GM19043 (cell line): Measurements from ENCODE around the gene SNRPA1.
"Not testable (repeated sequence)": the region's sequence is repeated elsewhere in the genome, so short reads cannot be mapped to it uniquely, and the experiment has no call there.

Experiments used
- ATAC-seq: cut with Tn5 transposase; IDR thresholded peaks from one replicate; pipeline ENCODE4 v1.9.1; 2021; ENCODE audit warnings: low read depth; ENCODE audit not compliant: unreplicated experiment

The SNRPA1 gene

DNA sequence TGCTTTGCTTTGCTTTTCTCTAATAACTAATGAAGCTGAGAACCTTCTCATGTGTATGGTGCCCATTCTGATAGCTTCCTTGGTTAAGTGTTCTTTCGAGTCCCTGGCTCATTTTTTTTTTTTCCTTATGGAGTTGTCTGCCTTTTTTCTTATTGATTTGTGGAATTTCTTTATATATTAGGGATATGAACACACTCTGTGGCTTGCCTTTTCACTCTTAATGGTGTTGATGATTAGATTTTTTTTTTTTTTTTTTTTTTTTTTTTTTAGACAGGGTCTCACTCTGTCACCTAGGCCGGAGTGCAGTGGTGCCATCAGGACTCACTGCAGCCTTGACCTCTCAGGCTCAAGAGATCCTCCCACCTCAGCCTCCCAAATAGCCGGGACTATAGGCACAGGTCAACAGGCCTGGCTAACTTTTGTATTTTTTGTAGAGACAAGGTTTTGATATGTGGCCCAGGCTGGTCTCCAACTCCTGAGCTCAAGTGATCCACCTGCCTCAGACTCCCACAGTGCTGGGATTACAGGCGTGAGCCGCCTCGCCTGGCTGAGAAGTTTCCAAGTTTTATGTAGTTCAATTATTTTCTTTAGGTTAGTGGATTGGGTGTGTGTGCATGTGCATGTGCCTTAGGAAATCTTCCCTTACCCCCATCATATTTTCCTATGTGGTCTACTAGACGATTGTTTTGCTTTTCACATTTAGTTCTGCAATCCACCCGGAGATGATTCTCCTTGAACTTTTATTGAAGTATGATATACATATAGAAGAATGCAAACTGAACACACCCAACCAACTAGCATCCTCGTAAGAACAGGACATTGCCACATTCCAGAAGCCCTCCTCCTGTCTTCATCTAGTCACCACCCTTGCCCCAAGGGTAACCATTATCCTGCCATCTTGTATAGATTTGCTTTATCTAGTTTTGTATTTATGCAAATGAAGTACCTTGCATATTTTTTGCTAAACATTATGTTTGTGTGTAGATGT lies 1.7 kb upstream of the SNRPA1 start:
- no peak for ATAC-seq

- no peak for ATAC-seq
Measured at GRCh38 chr15:101295607-101296161, 636 bp upstream of the SNRPA1 start.

DNA sequence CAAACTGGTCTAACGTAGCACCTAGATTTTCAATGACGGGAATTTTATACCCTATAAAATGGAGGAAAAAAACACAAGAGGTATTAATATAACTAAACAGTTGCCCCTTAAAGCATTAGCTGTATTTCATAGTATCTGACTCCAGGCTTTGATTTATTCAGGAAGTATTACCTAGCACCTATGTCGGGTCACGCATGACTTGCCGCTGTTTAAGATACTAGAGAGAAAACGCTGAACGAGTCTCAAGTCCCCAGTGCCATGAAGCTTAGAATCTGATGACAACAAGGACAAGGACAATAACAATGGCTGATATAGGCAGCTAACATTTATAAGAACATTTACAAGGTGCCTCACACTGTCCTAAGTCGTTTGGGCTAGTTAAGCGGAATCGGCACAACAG lies 1.9 kb downstream of the SNRPA1 start:
- ATAC-seq, result no peak

- no peak for ATAC-seq
Measured at GRCh38 chr15:101288905-101289513, 6.0 kb downstream of the SNRPA1 start.

DNA sequence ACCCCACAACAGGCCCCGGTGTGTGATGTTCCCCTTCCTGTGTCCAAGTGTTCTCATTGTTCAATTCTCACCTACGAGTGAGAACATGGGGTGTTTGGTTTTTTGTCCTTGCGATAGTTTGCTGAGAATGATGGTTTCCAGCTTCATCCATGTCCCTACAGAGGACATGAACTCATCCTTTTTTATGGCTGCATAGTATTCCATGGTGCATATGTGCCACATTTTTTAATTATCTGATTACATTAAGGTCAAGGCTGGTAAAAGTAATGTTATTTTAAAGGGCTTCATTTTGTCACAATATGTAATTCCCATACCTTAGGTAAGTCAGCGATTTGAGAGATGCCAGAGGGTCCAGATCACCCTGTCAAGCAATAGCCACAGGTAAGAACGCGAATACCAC lies 7.7 kb downstream of the SNRPA1 start:
- ATAC-seq, result not testable (repeated sequence)

DNA sequence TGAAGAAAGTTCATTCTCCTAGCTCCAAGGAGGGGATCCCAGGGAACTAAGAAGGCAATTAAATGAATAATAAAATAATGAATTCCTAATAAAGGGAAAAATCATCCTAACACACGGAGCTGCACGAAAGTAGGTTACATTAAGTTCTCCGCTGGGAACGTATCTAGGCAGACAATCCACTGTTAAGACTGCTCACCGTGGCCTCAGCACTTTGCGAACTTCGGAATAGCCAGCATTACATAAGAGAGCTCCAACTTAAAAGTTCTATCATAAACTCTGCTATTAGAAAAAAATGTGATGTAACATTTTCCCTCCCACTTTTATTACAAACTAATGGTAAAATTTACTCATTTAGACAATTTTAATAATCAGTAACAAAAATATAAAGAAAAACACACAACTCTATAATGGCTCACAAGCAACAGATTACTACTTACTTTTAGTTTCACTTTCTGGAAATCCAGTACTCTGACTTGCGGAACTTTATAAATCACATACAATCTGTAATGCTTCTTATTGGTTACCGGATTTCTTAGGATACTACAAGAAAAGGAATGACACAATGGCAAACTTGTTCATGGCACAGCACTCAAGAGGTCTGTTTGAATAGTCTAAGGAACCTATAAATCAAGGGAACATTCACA lies 8.5 kb downstream of the SNRPA1 start:
- ATAC-seq, result no peak

DNA sequence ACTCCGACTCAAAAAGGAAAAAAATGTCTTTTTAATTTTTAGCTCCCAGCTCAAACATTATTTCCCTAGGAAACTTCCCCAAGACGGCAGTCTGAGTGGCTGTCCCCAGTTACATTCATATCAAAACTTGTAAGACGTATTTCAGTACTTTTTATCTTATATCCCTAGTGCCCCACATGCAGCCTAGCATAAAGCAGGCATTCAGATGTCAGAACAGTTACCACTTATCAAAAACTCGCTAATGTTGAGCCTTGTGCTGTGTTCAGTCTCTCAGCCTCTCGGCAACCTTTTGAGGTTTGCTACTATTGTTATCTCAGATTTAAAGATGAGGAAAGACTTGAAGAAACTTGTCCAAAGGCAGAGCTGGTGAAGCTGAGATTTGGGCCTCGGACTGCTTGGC lies 11.1 kb downstream of the SNRPA1 start:
- no peak for ATAC-seq

DNA sequence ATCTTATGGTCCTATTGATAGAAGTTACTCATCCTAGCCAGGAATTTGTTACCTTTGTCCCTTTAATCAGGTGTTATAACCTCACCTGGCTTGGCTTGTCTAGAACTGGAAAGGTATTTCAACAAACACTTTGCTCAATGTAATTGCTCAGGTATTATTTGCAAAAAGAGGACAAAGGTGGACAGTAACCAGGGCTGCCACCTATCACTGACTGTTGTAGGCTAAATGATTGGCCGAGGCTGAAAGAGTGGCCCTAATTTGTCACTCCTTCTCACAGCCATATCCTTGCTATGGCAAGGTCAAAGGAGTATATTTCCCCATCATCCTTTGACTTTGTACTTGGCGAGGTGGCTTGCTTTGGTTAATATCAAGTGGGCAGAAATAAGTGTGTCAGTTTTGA lies 15.0 kb downstream of the SNRPA1 start:
- ATAC-seq, result no peak

- no peak for ATAC-seq
Measured at GRCh38 chr15:101277943-101278564, 17.0 kb downstream of the SNRPA1 start.

DNA sequence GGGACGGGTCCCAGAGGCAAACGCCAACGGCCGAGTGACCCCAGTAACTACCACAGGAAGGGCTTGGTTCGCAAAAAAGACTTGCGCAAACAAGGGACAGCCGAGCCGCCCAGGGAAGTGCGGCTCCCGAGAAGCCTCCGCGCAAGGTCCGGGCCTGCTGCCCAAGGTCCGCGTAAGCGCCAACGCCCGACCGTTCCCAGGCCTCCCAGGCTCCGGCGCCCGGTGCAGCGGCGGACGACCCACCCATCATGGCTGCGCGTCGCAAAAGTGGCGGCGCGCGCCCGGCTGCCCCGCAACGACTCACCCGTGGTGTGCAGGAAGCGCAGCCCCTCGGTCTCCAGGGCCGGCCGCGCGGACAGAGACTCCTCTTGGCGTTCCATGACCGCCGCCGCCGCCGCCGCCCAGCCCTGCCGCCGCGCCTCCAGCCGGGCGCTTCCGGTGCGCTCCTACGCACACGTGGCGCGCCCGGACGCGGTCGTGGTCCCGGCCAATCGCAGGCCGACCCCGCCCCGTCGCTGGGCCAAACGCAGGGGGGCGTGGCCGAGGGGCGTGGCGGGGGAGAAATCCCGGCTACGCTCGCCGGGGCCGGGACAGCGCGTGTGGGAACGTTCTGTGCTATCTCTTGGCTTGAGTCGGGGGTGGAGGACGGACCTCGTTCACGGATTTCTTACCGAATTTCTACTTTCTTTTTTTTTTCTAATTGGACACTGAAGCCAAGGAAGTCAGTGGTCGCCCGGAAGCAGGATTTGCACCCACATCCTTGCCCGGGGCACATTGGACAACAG lies 17.8 kb downstream of the SNRPA1 start, which contains the start of gene SELENOS:
SELENOS (minus strand) TSS at position 448 of the 785 bp plus-strand sequence; CDS start at position 380, 68 bp downstream.
- peak; percentile 90 for ATAC-seq

DNA sequence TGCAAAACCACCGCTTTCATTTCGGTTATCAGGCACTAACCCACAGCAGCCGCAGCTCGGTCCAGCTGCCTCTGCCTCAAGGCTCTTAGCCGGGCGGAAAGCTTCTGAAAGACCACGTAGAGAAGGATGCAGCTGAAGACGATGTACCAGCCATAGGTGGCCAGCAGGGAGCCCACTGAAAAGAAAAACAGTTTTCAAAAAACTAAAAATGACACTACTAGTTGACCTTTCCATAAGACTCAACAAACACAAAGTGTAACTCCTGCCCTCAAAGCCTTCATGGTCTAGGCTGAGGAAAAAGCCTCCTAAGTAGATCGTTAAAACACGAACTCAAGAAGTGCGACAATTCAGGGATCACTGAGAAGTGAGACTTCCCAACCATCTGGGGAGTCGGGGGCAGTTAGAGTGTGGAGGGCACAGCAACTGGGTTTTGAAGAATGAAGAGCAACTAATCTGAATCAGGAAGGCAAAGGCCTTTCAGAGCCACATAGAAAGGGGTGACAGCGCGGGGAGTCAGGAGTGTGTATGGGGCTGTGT lies 18.5 kb downstream of the SNRPA1 start:
- ATAC-seq, result peak; percentile 38

DNA sequence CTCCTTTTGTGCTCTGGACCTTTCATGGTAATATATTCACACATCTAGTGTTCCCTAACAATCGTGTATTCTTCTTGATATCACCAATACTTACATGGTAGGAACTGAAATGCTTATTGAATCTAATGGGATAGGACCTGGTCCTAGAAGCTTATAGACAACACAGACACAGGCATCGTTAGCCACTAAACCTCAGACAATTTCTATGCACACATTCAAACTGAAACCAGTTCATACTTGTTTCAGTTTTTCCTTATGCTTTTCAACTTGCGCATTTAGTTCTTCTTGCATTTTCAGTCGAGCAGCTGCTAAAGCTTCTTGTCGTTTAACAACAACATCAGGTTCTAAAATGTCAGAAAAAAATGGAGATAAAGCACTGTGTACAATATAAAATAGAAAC lies 20.0 kb downstream of the SNRPA1 start:
- peak; percentile 34 for ATAC-seq

DNA sequence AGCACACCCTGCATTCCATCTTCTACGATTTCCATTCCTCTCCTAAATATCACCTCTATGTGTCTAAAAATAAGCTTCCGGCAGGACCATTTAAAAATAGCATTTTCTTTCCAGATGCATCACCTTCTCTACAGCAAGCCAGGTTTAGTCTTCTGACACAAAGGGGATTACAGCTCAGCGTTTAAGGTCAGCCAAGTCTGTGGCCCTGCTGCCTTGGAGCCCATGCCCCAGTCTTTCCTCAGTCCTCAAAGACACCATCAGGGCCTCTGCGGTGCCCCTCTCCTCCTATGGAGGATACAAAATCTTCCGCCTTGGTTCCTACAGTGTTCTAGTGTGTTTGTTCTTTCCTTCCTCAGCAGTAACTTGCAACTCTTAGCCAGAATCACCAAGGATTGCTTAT lies 21.5 kb downstream of the SNRPA1 start:
- ATAC-seq, result no peak

DNA sequence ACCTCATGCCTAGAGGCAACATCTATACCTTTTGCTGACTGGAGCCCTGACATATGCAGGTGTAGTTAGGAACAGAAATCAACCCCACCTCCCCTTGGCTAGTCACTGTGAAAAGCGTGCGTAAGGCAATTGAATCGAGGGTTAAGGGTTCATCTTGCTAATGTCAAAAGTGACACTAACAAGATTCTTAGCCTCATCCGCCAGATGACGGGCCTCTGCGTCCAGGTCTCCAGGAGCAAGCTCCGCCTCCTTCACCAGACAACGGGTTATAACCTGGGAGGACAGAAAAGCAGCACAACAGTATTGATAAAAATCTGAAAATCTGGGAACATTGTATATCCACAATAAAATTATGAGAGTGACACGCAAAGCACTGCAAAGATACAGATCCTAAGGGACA lies 22.5 kb downstream of the SNRPA1 start:
- ATAC-seq, result no peak

- ATAC-seq, result no peak
Measured at GRCh38 chr15:101269479-101270223, 25.4 kb downstream of the SNRPA1 start.

DNA sequence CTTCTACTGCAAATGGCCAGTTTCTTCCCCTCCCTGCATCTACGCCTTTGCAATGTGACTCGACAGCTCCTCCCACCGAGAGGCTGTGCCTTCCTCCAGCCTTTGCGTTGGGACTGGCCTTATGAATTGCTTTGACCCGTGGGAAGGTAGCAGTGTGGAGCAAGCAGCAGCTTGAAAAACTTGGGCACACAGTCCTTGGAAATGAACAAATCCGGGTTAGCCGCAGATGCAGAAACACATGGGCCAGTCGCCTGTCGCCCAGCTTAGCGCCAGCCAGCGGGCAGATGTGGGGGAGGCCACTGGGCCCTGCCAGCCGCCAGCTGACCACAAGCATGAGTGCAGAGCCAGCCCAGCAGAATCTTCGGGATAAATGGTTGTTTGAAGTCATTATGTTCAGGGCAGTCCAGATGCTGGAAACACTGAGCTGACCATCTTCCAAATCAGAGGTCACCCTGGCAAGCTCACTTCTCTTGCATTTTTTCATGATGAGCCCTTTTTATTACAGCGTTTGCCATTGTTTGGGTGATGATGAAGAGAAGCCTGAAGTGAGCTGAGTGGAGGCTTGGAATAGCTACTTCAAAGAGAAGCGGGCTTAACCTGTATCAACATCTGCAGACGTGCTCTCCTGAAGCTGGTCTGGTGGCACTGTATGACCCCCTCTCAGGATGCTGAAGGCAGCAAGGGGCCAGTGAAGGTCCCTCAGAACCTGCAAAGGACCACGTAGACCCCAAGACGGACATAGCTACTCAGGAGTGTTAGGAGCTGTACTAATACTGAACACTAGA lies 27.5 kb downstream of the SNRPA1 start:
- ATAC-seq, result no peak

DNA sequence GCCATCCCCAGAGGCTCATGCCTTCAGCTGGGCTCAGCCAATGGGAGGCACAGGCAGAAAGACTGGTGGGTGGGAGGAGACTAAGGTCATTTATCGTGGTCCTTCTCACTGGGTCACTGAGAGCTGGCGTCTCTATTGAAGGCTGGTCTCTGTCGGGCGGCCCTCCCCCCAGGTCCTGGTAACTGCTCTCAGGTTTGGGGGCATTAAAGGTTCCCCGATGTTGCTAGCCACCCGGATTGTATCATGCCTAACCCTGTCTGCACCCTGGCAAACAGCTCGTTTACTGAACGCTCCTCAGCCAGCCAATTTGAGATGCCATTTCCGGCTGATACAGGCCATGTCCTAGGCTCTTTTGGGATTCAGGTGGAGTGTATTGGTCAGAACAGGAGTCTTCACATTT lies 28.3 kb downstream of the SNRPA1 start:
- no peak for ATAC-seq

GRCh38 chr15:101266034-101266433 lies 29.0 kb downstream of the SNRPA1 start:
- ATAC-seq, result no peak
